D721Med (cell line): ENCODE data around the gene SLC5A5.

Experiments
- DNase-seq: peaks from one replicate; pipeline ENCODE4 v3.0.0; 2011; ENCODE audit warnings: low spot score; ENCODE audit not compliant: insufficient read length
- FAIRE-seq: peaks from 2 replicates; lab custom pipeline; 2011; peaks lifted over from hg19 to GRCh38; lab: Jason Lieb, UNC
- CTCF ChIP-seq: IDR thresholded peaks from 2 replicates; pipeline ENCODE4 v1.5.1; 2012; ENCODE audit warnings: mild to moderate bottlenecking, control low read depth; ENCODE audit not compliant: insufficient read depth; ENCODE audit errors: missing control alignments

Gene SLC5A5

GRCh38 chr19:17866312-17866963, 5.3 kb upstream of the SLC5A5 start:
- DNase-seq: no peak
- TF ChIP-seq CTCF: no peak
- FAIRE-seq: no peak

- no peak for FAIRE-seq
- no peak for DNase-seq
- no peak for TF ChIP-seq CTCF
Observed at GRCh38 chr19:17866964-17867486, 4.7 kb upstream of the SLC5A5 start.

GRCh38 chr19:17868669-17869068, 3.1 kb upstream of the SLC5A5 start:
- DNase-seq: no peak

GRCh38 chr19:17869114-17869608, 2.6 kb upstream of the SLC5A5 start:
- no peak for TF ChIP-seq CTCF
- no peak for DNase-seq
- FAIRE-seq: no peak

More at GRCh38 chr19:17868669-17869068, 3.1 kb upstream of the SLC5A5 start:
- no peak for FAIRE-seq
- no peak for TF ChIP-seq CTCF

- DNase-seq (no peak), FAIRE-seq (no peak)
- TF ChIP-seq CTCF: no peak
Observed at GRCh38 chr19:17871032-17871877, 490 bp upstream of the SLC5A5 start.

- no peak for TF ChIP-seq CTCF
- FAIRE-seq: no peak
- no peak for DNase-seq
Observed at GRCh38 chr19:17872251-17873001, 681 bp downstream of the SLC5A5 start.
